ENCODE data around the gene SSR4.

DNA sequence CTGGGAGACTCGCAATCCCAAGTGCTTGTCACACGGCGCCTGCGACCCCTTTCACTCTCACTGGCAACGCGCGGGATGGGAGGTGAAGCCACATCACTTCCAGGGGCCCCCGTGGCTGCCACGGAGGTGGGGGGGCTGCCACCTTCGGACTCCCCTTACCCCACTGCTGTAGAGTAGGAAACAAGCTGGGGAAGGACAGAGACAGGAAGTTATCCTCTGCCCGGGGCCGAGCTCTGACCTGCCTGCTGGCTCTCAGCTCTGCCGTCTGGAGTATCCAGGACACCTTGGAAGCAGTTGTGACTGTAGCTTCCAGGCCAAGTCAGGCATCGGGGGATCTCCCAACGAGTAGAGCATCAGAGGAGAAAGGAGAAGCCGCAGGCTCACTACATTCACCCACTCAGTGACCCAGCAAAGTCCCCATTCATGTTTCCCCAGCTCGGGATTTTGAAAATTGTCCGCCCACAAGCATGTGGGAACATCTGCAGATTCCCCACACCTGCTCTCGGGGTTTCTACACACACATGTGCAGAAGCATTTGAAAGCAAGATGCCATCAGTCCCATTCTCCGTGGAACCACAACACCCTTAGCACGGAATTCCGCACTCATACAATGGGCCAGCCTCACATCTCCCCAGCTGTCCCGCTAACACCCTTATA lies 25.0 kb downstream of the SSR4 start:
- TF ChIP-seq ZNF274 (IDR thresholded peaks at IDR 0.05; ENCODE audit: low read depth, low read length) (no peak), SUZ12 (IDR thresholded peaks at IDR 0.05; ENCODE audit: extremely low read depth, insufficient read depth, insufficient read length) (no peak), YY1 (IDR thresholded peaks at IDR 0.05; ENCODE audit: insufficient read depth, insufficient read length) (no peak)
